GM18520 (cell line): ENCODE measurements around the gene MTMR1.

Source experiments
- ATAC-seq: cut with Tn5 transposase; IDR thresholded peaks from one replicate; pipeline ENCODE4 v1.9.1; 2021; ENCODE audit not compliant: unreplicated experiment

Gene MTMR1

DNA sequence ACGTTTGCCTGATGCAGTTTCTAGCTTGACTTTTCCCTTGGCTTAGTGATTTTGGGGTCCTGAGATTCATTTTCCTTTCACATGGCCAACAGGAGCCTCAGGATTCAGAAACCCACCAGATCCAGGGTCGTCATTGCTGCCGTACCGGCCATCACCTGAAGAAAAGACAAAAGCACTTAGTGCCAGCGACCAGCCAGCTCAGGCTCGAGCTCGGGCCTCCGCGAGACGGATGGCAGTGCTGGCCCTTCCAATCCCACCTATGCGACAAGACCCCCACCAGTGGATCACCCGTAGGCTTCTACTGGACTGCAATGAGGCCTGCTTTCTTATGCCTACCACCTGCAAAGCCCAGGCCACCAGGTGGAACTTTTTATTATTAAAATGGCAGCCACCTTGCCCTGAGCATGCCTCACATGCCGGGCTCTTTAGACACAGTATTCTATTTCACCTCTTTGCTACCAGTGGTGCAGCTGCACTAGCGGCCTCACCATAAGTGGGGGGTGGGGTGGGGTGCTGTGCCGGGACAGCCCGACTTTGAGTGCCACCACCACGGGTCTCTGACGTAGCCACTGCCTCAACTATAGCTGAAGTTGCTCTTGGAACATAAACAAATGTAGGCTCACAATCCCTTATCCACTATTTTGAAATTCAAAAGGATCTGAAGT is 84.3 kb downstream of the MTMR1 start:
- no peak for ATAC-seq

DNA sequence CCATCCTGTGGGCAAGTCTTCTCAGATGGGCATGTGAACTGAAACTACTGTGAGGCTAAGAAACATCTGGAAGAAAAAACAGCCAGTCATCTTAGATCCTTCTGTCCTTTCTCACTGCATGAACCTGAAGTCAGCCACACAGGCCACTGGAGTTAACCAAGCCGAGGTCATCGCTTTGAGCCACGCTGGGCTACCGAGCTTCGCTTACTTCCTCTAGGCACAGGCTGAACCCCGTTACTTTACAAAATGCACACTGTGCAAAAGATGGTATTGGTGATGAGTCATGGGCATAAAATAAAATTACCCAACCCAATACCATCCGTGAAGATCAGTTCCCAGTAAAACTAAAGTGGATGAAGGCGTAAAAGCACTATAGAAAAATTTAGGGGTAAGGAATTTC is 86.2 kb downstream of the MTMR1 start:
- no peak for ATAC-seq

DNA sequence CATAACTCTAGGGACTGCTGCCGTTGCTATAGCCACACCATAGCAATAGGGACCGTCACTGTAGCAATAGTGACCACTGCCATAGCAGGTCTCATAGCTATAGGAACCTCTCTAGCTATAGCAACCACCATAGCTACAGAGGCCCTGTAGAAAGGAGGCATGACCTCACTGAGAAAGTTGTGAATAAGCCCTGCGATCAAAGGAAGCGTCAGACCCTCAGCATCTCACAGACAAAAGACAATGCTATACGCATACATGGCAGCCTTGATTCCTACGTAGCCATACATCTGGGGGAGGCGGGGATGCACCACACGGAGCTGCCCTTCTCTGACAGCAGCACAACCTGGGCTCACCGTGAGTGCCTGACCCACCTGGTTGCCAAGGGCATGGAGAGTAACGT is 88.5 kb downstream of the MTMR1 start:
- ATAC-seq, result no peak

DNA sequence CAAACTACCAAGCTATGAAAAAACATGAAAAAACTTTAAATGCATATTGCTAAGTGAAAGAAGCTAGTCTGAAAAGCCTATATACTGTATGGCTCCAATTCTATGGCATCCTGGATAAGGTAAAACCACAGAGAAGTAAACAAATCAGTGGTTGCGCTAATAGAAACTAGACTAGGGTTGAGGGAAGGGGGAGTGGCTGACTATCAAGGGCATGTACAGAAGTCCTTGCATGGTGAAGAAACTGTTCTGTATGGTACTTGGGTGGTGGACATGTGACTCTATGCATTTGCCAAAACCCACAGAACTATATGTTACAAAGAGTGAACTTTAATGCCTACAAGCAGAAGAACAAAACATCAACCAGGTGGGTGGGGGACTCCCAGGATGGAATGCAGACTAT is 96.8 kb downstream of the MTMR1 start:
- no peak for ATAC-seq

DNA sequence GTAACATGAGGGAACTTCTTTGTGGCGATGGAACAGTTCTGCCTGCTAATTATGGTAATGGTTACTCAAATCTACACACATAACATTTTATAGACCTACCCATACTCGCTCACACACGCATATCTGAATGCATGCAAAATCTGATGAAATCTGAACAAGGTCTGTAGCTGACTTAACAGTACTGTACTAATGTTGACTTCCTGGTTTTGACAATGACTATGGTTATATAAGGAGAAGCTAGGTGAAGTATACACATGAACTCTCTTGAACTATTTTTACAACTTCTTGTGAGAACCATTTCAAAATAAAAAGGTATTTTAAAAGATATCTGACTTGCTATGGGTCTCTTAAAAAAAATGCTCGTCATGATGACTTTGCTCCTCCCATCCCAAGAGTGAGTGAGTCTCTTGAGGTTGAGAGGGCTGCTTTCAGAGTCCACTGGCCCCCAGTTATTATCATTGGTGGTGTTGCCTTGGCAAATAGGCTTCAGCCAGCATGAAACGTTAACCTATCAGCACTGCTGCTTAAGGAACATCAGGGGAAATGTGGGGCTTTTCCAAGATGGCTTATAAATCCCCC is 99.8 kb downstream of the MTMR1 start:
- ATAC-seq, result no peak

DNA sequence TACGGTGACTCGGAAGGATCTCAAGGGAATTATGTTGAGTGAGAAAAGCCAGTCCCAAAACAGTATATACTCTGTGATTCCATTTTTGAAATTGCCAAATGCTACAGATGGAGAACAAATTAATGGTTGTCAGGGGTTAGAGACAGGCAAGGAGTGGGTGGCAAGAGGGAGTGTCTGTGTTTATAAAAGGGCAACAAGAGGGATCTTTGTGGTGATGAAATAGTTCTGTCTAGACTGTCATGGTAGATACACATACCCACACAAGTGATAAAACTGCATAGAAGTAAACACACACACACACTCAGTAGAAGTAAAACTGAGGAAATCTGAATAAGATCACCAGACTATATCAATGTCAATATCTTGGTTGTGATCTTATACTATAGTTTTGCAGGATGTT is 112.5 kb downstream of the MTMR1 start:
- no peak for ATAC-seq

DNA sequence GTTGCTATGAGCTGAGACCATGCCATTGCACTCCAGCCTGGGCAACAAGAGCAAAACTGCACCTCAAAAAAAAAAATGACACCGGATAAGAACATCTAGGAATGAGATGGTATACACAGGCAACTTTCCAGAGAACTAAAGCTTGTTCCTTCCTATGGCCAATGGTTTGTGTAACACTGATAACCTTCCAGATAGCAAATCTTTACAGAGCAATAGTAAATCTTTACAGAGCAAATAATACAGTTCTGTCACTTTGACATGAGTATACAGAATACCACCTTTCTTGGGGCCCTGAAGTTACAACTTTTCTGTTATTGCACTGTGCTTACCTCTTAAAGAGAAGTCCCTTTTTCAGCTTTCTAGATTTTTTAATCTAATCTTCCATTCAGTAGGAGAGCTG is 113.6 kb downstream of the MTMR1 start:
- no peak for ATAC-seq

DNA sequence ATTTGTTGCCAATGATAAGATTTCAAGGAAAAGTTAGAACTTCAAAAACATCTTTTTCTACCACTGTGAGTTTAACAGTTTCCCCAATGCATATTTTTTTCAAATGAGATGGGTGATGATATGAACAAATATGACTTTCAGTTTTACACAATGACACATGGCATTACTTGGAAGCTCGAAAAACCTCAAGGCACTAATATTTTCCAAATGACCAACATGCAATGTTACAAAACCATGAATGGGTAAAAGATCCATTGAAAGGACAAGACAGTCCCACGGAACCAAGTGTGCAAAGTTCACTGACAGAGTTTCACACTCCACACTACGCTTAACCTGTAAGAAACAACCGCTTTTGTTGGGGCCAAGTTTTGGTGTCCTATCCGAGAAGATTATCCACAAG is 120.7 kb downstream of the MTMR1 start:
- ATAC-seq, result no peak
